Activated CD8-positive, alpha-beta memory T cell treated with anti-CD3 and anti-CD28 coated beads, Interleukin-2, amount 50 U/mL, for 4 hours (primary cell): ENCODE results near the gene ADH6.
"Not testable (repeated sequence)": the region's sequence is repeated elsewhere in the genome, so short reads cannot be mapped to it uniquely, and the experiment has no call there.

Experiments
- DNase-seq: peaks from one replicate; pipeline ENCODE4 v3.0.0-alpha.2; 2020

ADH6 gene

DNA sequence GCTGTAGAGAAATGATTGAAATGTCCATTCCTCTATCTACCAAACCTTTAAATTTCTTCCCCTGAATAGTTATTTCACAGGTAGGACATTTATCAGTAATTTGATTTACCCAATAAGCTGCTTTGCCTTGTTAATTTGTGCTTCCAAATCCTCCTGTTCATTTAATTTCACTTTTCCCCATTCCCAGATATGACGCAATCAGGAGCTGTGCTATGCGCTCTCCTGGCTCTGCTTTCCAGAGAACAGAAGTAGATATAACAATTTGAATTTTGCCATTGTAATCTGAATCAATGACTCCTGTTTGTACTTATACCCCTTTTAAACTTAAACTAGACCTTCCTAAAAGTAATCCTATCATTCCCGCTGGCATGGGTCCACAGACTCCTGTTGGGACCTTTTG is 29.1 kb downstream of the ADH6 start:
- DNase-seq = not testable (repeated sequence)

DNA sequence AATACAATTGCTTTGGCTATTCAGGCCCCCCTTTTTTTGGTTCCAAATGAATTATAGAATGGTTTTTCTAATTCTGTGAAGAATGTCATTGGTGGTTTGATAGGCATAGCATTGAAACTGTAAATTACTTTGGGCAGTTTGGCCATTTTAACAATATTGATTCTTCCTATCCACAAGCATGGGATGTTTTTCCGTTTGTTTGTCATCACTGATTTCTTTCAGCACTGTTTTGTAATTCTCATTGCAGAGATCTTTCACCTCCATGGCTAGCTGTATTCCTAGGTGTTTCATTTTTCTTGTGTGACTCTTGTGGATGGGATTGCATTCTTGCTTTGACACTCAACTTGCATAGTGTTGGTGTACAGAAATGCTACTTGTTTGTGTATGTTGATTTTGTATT is 33.0 kb downstream of the ADH6 start:
- no peak for DNase-seq

DNA sequence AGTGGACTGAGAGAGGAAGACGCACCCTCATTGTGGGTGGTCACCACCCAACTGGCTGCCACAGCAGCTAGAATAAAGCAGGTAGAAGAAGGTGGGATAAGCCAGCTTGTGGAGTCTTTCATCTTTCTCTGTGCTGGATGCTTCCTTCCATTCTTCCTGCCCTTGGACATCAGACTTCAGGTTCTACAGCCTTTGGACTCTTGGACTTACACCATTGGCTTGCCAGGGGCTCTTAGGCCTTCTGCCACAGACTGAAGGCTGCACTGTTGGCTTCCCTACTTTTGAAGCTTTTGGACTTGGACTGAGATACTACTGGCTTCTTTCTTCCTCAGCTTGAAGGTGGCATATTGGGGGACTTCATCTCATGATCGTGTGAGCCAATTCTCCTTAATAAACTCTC is 33.5 kb downstream of the ADH6 start:
- DNase-seq = no peak

- no peak for DNase-seq
Measured at GRCh38 chr4:99180382-99181070, 38.5 kb downstream of the ADH6 start.

GRCh38 chr4:99179626-99180025 is 39.4 kb downstream of the ADH6 start:
- no peak for DNase-seq

GRCh38 chr4:99179178-99179577 is 39.9 kb downstream of the ADH6 start:
- no peak for DNase-seq

DNA sequence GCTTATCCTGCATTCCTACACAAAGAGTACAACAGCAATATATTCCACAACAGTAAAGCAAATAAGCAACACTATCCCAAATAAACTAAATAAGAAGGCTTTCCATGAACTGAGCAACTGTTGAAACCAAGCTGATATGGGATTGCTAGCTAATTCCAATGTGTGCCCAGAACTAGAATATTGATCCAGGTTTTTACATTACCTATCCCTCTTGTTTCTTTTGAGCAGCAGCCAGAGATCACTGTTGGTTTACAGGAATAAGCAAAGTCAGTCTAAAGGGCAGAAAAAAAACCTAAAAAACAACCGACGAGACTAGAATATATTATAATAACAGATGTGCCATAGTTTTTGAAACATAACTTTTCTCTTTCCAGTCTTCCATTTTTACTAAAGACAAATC is 52.5 kb downstream of the ADH6 start:
- DNase-seq = no peak

- DNase-seq = no peak
Measured at GRCh38 chr4:99165978-99166377, 53.1 kb downstream of the ADH6 start.

DNA sequence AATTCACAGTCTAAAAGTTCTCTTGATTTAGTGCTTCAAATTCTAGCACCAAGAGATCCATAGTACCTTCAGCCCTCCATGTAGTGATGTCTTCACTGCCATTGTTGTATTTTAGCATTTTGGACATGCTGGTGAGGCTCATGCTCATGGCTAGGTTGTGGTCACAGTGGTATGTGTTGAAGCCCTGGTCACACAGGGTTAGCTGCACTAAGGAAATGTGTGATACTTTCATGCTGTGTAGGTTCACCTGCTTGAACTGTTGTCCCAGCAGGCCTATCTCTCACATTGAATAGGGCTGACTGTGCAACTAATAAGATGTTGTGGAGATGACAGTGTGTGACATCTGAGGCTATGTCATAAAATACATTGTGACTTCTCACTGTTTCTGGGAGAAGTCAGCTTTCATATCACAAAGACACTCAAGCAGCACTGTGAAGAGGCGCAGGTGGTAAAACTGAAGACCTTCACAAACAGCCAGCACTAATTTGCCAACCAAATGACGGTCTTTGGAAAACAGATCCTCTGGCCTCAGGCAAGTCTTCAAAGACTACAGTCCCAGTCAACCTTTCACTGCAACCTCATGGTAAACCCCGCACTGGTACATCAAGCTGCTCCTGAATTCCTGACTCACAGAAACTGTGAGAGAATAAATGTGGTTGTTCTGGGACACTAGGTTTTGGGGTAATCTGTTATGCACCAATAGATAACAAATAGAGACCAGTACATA is 57.5 kb downstream of the ADH6 start:
- no peak for DNase-seq

- DNase-seq = no peak
Measured at GRCh38 chr4:99159699-99160098, 59.3 kb downstream of the ADH6 start.

GRCh38 chr4:99157478-99157935 is 61.5 kb downstream of the ADH6 start:
- no peak for DNase-seq

- DNase-seq = no peak
Measured at GRCh38 chr4:99156992-99157391, 62.1 kb downstream of the ADH6 start.

- no peak for DNase-seq
Measured at GRCh38 chr4:99154658-99155342, 64.2 kb downstream of the ADH6 start.
